Right renal cortex interstitium (tissue), 3 donors: Measurements from ENCODE around the gene PPP1R9B. TPM values are rescaled to one million over a fixed set of nuclear protein-coding genes. Genes with fewer than 3 reads are reported as not detected.

ENCODE experiments used
- DNase-seq, 3 donors: peaks; one replicate each; pipeline ENCODE4 v3.0.0-alpha.2; 2013; ENCODE audit warnings: low read depth in 3 of 3, low spot score in 2 of 3
- polyA plus RNA-seq, 3 donors: library from polyadenylated mRNA; unstranded; fragments of 120-200 nt; gene quantifications; one replicate each; pipeline ENCODE4 v1.2.1, GENCODE V29; 2013; ENCODE audit not compliant: insufficient read length in 3 of 3

The PPP1R9B gene
- polyA plus RNA-seq, 3 donors, result 40.3 to 46.4 (median 44.3) TPM

GRCh38 chr17:50096092-50096491, 54.4 kb downstream of the PPP1R9B start:
- DNase-seq, result no peak

- DNase-seq, result no peak
Observed at GRCh38 chr17:50095626-50096037, 54.8 kb downstream of the PPP1R9B start.

- peak; percentile 81 to 93 (median 87) for DNase-seq
Observed at GRCh38 chr17:50094753-50095619, 55.5 kb downstream of the PPP1R9B start, which contains the start of gene PDK2. Gene PDK2, plus strand, starts transcription at chr17:50095351. Its CDS starts 85 bp downstream, at chr17:50095436.

- peak; percentile 87 to 92 (median 87) for DNase-seq
Observed at GRCh38 chr17:50094243-50094752, 56.2 kb downstream of the PPP1R9B start.

GRCh38 chr17:50093807-50094206, 56.7 kb downstream of the PPP1R9B start:
- no peak for DNase-seq

GRCh38 chr17:50093246-50093645, 57.2 kb downstream of the PPP1R9B start:
- DNase-seq, result no peak

GRCh38 chr17:50091918-50092285, 58.6 kb downstream of the PPP1R9B start:
- no peak for DNase-seq

- no peak for DNase-seq
Observed at GRCh38 chr17:50090971-50091917, 59.2 kb downstream of the PPP1R9B start.

- DNase-seq, result no peak
Observed at GRCh38 chr17:50090071-50090470, 60.4 kb downstream of the PPP1R9B start.

GRCh38 chr17:50088952-50089825, 61.3 kb downstream of the PPP1R9B start:
- no peak for DNase-seq

GRCh38 chr17:50087912-50088405, 62.5 kb downstream of the PPP1R9B start:
- DNase-seq, result no peak

GRCh38 chr17:50087246-50087911, 63.1 kb downstream of the PPP1R9B start:
- no peak for DNase-seq

Other genes with a start within 250 kb of the PPP1R9B start
- gene DLX4, start 181.5 kb downstream of the PPP1R9B start, polyA plus RNA-seq, result under 1 TPM; 0.28 to 0.61 (median 0.39) TPM
- 1 to 10 TPM in 2 of 3 donors, under 1 TPM in 1; 0.64 to 2.0 (median 1.4) TPM for gene DLX3, start 155.5 kb downstream of the PPP1R9B start, polyA plus RNA-seq
- 100 to 1,000 TPM in 1 of 3 donors, 10 to 100 TPM in 2; 89.8 to 104 (median 95.0) TPM for gene ITGA3, start 94.6 kb downstream of the PPP1R9B start, polyA plus RNA-seq
- 100 to 1,000 TPM; 118 to 135 (median 127) TPM for gene PDK2, start 55.3 kb downstream of the PPP1R9B start, polyA plus RNA-seq
- 10 to 100 TPM; 11.0 to 12.2 (median 12.1) TPM for gene SAMD14, start 20.5 kb downstream of the PPP1R9B start, polyA plus RNA-seq
- gene SGCA, start 15.3 kb upstream of the PPP1R9B start, polyA plus RNA-seq, result under 1 TPM; 0.62 to 0.85 (median 0.83) TPM
- gene COL1A1, start 51.0 kb upstream of the PPP1R9B start, polyA plus RNA-seq, result 100 to 1,000 TPM; 367 to 390 (median 375) TPM
- gene TMEM92, start 123.8 kb upstream of the PPP1R9B start, polyA plus RNA-seq, result 1 to 10 TPM; 1.6 to 2.8 (median 1.9) TPM
- 10 to 100 TPM; 15.5 to 16.7 (median 15.8) TPM for gene XYLT2, start 195.4 kb upstream of the PPP1R9B start, polyA plus RNA-seq
- 10 to 100 TPM; 70.7 to 81.5 (median 80.0) TPM for gene MRPL27, start 222.5 kb upstream of the PPP1R9B start, polyA plus RNA-seq
- 1 to 10 TPM; 7.1 to 9.4 (median 8.5) TPM for gene EME1, start 222.6 kb upstream of the PPP1R9B start, polyA plus RNA-seq
- 10 to 100 TPM; 60.9 to 64.9 (median 64.6) TPM for gene LRRC59, start 246.8 kb upstream of the PPP1R9B start, polyA plus RNA-seq